NCI-H1930 (cell line): Measurements from ENCODE around the gene CALHM2.
"Not testable (repeated sequence)": the region's sequence is repeated elsewhere in the genome, so short reads cannot be mapped to it uniquely, and the experiment has no call there.

Experiments used
- DNase-seq, 2 experiments: peaks; one replicate each; lab custom pipeline; 2025; lab: John Stamatoyannopoulos, UW

CALHM2 gene, protein sequence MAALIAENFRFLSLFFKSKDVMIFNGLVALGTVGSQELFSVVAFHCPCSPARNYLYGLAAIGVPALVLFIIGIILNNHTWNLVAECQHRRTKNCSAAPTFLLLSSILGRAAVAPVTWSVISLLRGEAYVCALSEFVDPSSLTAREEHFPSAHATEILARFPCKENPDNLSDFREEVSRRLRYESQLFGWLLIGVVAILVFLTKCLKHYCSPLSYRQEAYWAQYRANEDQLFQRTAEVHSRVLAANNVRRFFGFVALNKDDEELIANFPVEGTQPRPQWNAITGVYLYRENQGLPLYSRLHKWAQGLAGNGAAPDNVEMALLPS

DNA sequence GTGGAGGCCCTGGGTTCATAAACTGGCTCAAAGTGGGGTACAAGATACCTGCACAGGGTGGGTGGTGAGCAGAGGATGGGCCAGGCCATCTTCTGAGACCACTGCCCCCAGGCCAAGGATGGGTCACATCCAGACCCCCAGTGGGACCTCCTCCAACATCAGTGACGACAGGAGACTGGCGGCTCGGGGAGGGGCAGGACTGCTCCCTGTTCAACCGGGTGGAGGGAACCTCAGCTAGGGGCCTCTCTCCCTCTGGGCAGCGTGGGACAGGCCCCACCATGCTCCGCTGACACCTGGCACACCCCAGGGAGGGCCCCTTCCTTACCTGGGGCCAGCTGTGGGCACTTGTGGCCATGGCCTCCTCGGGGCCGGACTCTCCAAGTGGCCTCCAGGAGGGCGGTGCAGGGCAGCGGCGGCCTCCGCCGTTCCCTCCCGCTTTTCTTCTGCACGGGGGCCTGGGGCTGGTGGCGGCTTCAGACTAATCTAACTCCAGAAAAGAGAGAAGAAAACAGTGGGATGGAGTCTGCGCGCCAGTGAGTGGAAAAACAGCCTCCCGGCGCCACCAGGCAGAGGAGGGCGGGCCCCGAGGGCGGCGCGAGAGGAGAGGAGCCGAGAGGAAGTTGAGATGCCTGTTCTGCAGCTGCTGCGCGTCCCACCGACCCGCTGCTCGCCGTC is at the start of gene CALHM2:
CALHM2 (minus strand) TSS at position 540 of the 675 bp plus-strand sequence. CDS start 2,429 bp downstream, outside the sequence.
- no peak for DNase-seq

DNA sequence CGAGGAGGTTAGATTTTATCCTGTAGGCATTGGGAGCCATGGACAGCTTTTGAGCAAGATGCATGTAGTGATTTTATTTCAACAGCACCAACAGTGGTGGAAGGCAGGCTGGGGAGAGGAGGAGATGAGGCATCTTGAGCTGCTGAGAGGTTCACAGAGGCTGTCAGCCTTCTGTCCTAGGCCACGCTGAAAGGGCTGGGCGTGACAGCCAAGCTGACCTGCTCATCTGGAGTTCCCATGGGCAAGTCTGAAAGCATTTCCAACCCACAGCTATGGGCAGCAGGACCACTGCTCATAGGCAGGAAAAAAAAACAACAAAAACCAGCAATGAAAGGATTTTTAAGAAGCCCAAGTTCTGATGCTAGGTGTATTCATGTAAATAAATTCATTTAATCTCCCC is 49.0 kb upstream of the CALHM2 start:
- DNase-seq, result no peak

DNA sequence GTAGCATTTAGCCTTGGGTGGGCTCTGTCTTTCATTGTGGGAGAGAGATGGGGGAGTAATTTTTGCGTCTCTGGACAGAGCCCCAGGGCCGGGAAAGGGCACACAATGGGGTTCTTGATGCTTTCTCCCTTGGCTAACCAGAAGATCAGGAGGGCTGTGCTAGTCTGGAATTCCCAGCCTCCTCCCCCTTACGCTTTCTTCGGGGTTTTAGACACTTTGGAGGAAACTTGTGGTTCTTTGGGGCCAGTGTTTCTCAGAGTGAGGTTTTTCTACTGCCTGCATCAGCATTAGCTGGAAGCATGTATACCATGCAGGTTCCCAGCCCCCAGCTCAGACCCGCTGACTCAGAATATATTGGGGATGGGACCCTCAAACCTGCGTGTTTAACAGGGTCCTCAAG is 48.3 kb upstream of the CALHM2 start:
- DNase-seq, result no peak

DNA sequence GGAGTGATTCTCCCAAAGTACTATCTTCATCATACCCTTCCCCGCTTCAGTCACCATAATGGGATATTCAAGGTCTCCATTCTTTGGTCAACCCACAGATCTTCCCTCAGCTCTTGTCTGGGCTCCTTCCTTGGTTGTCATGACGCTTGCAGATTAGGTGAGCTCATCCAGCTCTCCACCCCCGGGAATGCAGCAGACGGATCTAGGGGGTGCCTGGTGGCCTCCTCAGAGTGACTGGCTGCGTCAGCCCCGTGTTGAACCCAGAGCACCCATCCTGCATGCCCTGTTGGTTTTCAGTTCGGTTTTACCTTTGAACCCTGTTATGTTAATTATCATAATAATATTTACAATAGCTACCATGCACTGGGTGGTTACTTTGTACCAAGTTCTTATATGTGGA is 47.7 kb upstream of the CALHM2 start:
- DNase-seq, result no peak

DNA sequence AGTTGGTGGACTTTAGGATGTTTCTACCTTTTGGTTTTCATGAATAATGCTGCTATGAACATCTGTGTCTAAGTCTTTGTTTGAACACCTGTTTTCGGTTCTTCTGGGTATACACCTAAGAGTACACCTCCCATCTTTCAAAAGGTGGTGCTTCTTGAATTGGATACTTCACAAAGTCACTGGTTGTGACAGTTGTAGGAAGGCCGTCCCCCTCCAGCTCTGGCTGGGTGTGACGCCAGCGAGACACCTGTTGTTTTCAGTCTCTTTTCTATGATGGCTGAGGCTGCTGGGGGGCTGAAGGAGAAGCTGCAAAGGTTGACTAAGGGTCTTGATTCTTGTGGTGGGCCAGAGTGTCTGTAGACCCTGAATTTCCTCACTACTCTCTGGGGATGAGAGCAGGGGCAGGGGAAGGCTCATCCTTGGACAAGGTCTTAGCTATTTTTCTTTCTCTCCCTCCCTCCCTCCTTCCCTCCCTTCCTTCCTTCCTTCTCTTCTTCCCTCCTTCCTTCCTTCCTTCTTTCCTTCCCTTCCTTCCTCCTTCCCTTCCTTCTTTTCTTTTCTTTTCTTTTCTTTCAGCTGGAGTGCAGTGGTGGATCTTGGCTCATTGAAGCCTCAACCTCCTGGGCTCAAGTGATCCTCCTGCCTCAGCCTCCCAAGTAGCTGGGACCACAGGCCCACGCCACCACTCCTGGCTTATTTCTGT is 46.9 kb upstream of the CALHM2 start:
- no peak for DNase-seq

DNA sequence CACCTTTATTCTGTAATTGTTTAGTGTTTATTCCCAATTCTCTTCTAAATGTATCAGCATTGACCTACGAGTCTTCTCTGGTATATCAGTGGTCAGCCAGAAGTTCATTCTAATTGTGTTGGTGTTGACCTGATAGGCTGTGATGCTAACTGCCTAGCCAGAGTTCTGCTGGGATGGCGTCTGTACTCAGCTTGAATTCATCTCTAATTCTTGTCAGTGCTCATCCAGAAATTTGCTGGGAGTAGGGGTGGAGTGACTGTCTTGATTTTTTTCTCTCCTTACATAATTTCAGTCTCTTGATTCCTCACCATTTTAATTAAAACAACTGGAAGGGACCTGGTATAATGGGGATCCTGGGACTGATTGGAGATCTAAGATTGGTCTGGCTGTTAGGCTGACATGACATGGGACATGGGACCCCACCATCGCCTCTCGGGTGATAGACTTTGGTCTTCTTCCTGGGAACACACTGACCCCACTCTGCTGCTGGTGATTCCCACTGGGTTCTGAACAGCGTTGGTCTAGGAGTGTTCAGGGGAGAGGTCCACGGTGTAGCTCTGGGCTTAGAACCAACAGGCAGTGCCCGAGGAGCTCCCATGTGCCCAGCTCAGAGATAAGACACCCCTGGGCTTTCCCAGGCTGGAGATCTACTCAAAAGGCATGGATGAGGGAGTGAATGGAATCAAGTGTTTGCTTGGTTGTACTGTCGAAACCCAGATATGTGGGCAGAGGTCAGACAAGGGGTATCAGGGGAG is 45.2 kb upstream of the CALHM2 start:
- DNase-seq, result no peak

DNA sequence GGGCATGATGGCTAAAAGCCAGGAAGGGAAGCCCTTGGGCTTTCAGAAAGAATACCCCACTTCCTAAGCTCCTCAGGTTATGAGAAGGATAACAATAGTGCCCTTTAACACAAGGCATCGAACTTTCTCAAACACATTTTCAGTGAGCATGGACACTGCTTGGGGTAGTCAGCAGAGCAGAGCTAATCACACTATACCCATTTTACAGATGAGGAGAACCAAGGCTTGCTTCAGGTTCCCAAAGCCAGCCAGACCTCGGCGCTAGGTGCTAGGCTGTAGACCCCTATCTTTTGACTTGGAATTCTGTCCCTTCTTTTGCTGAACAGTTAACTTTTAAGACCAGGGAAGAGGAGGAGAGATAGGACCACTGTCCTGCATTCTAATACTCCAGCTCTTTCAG is 43.2 kb upstream of the CALHM2 start:
- DNase-seq, result no peak

DNA sequence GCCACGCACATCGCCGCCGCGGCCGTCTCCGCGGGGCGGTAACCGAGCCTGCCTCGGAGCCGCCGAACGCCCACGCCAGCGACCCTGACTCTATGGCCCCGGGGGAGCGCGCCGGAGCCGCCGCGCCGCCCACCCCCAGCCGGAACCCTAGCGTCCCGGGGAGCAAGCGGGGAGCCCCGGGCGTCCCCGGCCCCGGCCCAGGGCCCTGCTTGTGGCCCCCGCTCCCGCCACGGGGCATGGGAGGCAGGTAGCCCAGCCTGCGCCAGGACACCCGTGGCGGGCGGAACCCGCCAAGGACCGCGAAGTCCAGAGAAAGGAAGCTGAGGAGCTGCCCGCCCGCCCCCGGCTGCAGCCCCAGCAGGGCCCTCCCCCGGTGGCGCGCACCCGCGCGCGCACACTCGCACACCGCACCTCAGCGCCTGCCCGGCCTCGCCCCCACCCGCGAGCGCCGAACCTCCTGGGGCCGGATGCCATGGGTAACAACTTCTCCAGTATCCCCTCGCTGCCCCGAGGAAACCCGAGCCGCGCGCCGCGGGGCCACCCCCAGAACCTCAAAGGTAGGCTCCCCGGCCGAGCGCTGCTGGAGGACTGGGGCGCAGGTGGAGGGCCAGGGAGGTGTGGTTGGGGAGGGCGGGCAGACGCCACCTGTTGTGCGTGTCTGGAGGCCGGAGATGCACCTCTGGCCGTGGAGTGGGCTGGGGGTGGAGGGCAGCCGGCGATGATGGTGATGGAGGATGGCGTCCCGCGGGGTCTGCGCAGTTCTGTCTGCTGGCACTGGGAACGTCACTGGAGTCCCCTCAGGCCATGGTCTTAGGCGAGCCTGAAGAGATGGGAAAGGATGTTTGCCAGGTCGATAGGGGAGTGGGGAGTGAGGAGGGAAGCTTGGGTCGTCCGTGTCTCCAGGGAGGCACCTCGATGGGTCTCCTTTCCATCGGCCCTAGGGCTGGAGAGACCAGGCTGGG is 42.0 kb upstream of the CALHM2 start:
- DNase-seq, result no peak

DNA sequence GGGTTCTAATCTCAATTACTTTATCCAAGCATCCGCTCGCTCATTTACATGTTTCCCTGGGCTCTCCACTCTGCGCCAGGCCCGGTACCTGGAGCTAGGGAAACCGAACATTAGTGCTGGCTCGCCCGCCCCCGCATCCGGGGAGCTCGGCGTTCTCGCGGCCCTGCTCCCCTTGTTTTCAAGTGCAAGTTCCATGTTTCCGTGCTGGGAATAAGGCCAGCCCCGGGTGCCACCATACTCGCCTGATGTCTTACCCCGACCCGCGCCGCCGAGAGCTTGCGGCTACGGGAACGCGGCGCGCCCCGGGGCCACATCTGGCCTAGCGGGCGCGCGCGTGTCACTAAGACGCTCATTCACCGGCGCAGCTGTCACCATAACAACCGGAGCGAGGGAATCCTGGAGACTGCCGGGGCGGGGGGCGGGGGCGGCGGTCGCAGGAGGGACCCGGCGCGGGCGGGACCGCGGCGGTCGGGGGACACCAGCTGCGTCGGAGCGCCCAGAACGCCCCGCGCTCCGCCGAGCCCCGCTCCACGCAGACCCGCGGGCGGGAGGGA is 41.3 kb upstream of the CALHM2 start, which contains the start of gene NEURL1:
NEURL1 (plus strand) TSS at position 344 of the 554 bp plus-strand sequence. CDS start 683 bp downstream, outside the sequence.
- DNase-seq, result peak in 1 of 2 experiments; percentile 5

DNA sequence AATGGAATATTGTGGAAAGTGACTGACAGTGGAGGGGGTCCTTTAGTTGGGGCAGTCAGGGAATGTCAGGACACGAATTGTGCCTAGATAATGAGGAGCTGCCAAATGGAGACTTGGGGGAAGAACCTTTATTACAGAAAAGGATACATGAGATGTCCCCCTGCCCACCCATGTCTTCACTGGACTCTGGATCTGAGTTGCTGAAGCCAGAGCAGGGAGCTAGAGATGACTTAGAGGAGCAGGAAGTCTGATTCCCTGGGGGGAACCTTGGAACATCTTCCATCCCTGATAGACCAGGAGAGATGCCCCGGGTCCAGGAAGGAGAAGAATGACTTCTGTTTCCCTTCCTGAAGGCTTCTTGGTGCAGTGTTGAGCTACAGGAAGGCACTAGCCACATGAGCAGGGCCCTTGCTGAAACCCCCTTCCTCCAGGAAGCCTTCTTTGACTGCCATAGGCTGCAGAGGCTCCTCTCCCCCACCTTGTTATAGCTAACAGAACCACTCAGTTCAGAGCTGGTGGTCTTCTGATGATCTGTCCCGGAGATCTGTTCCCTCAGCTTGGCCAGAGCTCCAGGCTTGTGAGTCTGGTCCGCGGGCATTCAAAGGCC is 40.6 kb upstream of the CALHM2 start:
- no peak for DNase-seq

DNA sequence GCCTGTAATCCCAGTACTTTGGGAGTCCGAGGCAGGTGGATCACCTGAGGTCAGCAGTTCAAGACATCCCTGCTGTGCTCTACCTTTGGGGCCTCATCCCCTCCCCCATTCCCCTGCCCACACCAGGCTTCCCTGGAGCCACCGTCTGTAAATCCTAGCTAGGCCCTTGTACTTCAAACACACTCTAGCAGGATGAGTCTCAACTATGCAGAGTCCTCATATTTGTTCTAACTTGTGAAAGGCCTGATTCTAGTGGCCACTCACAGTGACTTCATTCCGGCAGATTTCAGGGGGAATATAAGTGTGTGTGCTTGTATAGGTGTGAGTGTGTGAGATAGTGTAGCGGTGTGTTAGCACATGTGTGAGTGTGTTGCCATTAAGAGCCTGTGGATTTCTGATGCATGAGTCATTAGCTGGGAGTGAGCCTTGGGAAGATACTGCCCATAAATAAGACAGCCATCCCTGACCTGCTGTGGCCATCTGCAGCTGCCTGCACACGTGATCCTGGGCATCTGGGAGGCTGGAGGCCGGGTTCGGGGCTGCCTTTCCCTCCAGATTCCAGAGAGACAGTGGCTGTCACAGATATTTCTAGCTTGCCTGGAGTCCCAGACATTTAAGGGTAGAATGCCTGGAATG is 39.7 kb upstream of the CALHM2 start:
- DNase-seq, result no peak

DNA sequence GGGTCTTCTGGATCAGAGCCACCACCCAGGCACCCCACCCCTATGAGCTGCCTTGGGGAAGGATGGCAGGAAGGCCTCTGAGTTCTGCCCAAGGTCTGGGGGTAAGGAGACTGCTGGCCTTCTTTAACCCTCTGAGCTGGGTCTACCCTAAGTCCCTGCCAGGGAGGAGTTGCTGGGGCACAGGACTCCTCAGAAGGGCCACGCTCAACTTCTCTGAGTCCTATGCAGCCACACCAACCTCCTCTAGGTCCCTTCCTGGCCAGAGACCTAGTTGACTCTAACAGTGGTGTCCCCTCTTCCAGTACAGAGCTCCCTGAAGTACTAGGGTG is 38.8 kb upstream of the CALHM2 start:
- DNase-seq, result no peak

DNA sequence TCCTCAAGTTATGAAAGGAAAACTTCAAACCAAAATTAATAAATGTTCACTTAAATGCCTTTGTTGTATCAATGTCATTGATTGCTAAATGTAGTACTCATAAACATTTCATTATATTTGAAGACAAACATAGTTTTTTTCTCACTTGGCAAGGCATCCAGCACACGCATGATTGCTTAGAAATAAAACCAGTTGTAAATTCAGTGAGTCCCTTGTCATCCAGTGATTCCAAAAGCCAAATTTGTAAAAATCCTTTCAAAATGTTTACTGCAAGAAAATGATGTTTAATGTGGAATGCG is 35.2 kb upstream of the CALHM2 start:
- no peak for DNase-seq

DNA sequence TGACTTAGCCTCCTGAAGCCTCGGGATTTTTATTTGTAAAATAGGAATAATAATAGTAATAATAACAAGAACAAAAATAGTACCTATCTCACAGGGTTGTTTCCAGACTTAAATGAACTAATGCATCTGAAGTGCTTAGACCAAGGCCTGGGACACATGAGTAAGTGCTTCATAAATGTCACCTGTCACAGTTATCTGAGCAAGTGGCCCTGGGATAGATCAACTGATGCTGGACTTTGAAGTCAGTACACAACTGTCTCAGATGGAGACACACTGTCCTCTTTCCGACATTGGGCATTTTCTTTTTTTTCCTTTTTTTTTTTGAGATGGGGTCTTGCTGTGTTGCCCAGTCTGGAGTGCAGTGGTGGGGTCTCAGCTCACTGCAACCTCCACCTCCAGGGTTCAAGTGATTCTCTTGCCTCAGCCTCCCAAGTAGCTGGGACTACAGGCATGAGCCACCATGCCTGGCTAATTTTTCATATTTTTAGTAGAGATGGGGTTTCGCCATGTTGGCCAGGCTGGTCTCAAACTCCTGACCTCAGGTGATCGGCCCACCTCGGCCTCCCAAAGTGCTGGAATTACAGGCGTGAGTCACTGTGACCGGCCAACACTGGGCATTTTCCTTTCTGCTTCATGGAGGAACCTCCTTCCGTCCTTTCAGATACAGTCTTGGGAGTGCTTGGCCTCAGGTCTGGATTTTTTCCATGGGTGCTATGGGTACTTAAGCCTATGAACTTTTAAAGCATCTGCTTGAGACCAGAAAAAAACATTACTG is 34.7 kb upstream of the CALHM2 start:
- DNase-seq, result not testable (repeated sequence)

DNA sequence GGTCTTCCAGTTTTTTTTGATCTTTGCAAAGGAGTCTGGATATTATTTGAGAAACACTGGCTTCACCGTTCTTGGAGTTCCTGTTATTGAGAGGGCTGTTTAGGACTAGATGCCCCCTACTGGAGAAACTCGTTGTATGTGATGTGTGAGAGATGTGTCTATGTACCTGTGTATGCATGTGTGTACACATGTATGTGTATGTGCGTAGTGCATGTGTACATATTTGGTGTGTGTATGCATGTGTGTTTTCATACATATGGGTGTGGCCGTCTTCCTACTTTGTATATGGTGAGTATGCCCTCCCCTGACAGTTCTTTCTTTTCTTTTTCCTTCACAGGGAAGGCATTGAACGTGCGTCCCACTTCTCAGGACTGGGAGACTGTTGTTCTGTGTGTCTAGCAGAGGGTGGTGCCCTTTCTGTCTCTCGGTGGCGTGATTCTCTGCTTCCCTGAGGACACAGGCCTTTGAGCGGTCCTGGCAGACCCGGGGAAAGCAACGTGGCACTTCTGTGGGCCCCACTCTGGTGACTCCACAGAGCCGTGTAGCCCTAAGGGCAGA is 29.9 kb upstream of the CALHM2 start:
- peak; percentile 22 to 27 for DNase-seq

DNA sequence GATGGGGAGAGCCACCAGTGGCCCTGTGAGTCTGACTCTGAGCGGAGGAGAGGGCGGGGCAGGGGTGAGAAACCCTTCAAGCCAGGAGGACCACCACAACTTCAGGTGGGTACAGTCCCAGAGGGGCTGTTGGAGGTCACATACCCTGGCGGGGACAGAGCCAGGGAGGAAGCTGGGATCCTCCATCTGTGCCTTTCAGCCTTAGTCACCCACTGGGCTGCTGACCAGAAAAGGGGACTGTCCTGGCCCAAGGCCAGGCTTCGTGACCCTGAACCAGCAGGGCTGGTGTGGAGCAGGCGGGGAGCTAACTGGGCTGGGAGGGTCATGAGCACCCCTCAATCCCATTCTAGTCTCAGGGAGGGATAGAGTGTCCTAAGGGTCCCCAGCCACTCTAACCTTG is 28.4 kb upstream of the CALHM2 start:
- no peak for DNase-seq

DNA sequence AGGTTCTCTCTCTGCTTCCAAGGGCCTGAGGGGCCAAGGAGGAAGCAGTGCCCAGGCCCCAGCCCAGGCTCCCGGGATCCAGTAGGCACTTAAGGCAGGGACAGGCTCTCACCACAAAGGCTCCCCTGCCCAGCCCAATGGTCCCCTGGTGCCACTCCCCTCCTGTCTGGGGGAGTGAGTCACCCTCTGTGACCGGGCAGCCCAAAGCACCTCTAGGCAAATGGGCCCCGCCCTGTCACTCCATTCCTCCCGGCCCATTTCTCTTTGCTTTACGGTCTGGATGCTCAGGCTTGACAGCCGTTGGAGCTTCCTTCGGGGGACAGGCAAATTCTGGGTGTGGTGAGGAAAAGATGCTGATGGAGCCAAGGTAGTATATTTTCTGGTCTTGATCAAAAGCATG is 27.0 kb upstream of the CALHM2 start, which contains the start of gene CALHM3:
CALHM3 (minus strand) TSS at position 106 of the 400 bp plus-strand sequence. CDS start 208 bp downstream, outside the sequence.
- DNase-seq, result no peak

DNA sequence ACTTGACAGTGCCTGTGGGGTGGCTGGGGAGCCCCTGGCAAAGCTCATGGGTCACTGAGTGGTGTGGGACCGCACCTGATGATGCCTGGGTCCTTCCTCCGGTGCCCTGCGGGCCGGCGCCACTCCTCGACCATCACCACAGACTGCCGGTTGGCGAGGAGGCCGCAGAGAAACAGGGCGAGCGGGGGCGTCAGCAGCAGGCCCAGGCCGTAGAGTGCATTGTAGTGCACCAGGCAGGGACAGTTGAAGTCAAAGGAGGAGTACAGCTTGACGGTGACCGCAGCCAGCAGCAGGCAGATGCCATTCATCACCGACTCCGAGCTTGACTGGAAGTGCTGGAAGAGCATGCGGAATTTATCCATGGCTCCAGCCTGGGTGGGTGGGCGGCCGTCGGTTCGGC is 26.5 kb upstream of the CALHM2 start:
- DNase-seq, result no peak
